ENCODE results near the gene CRISPLD2.

DNA sequence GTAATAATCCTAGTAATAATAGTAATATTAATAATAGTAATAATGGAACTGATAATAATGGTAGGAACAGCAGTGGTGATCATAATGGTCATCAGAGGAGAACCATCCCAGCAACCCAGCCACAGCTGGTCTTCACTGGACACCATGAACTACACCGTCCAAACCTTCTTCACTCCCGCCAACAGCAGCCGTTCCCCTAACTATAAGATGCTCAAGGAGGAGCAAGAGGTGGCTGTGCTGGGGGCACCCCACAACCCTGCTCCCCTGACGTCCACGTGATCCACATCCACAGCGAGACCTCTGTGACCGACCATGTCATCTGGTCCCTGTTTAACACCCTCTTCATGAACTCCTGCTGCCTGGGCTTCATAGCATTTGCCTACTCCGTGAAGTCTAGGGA lies 100.5 kb downstream of the CRISPLD2 start:
- TF ChIP-seq CTCF (IDR thresholded peaks at IDR 0.05) (no peak), POLR2A (IDR thresholded peaks at IDR 0.05) (no peak)

Measured in Peyer's patch (tissue), 4 donors.